Esophagus muscularis mucosa (tissue), 4 donors: ENCODE data around the gene NPLOC4. TPM values are rescaled to one million over a fixed set of nuclear protein-coding genes. Genes with fewer than 3 reads are reported as not detected.

Experiments
- DNase-seq: peaks from one replicate; pipeline ENCODE4 v3.0.0-alpha.2; 2017; ENCODE audit errors: extremely low spot score
- H3K27ac ChIP-seq, 4 donors: fragments of 200-600 bp; sonication (generic); replicated peaks in 1 of 4; 1 replicate in 3 of 4; 2 replicates in 1 of 4; pipeline ENCODE4 v1.5.1; 2016 to 2019; ENCODE audit warnings: mild to moderate bottlenecking in 1 of 4
- H3K27me3 ChIP-seq, 4 donors: fragments of 200-600 bp; sonication (generic); one replicate each; pipeline versions ENCODE4 v1.5.1 to v1.6.0; 2016 to 2019
- H3K36me3 ChIP-seq, 4 donors: fragments of 200-600 bp; sonication (generic); one replicate each; pipeline ENCODE4 v1.5.1; 2016 to 2019
- H3K4me1 ChIP-seq, 4 donors: fragments of 200-600 bp; sonication (generic); one replicate each; pipeline ENCODE4 v1.5.1; 2016 to 2019
- H3K4me3 ChIP-seq, 4 donors: fragments of 200-600 bp; sonication (generic); 1 replicate in 2 of 4; 2 replicates in 2 of 4; pipeline ENCODE4 v1.5.1; 2016 to 2019; ENCODE audit warnings: mild to moderate bottlenecking in 4 of 4, moderate library complexity in 1 of 4
- H3K9me3 ChIP-seq, 4 donors: fragments of 200-600 bp; sonication (generic); 1 replicate in 3 of 4; 2 replicates in 1 of 4; pipeline ENCODE4 v1.5.1; 2016 to 2019
- CTCF ChIP-seq, 3 experiments: fragments of 200-600 bp in 2 of 3; fragments of 450-650 bp in 1 of 3; sonication (generic) in 2 of 3; IDR thresholded peaks; one replicate each; pipeline ENCODE4 v1.5.1; 2017 to 2019; ENCODE audit warnings: antibody characterized with exemption in 3 of 3, mild to moderate bottlenecking in 2 of 3, moderate library complexity in 1 of 3
- EP300 ChIP-seq: sonication (generic); formaldehyde crosslinking; IDR thresholded peaks from one replicate; pipeline ENCODE4 v1.6.1; 2017; ENCODE audit warnings: antibody characterized with exemption
- POLR2A ChIP-seq: fragments of 450-650 bp; IDR thresholded peaks from one replicate; pipeline ENCODE4 v1.6.1; 2017; ENCODE audit warnings: antibody characterized with exemption, moderate library complexity, mild to moderate bottlenecking, low read depth
- POLR2AphosphoS5 ChIP-seq, 2 donors: sonication (generic); formaldehyde crosslinking; IDR thresholded peaks; one replicate each; pipeline ENCODE4 v1.6.1; 2017; ENCODE audit warnings: antibody characterized with exemption in 2 of 2
- WGBS: methylation state at CpG from one replicate; pipeline ENCODE4 v1.1.5; 2018; 5-methylcytosine and 5-hydroxymethylcytosine counted together
- intact Hi-C: fragments of 100-400 bp; cut with DNase I; formaldehyde crosslinking; loops from one replicate; pipeline ENCODE4 v1.15.1; 2023
- total RNA-seq, 4 donors: library from RNA; depleted of rRNA; stranded (reverse); fragments of >200 nt; gene quantifications; one replicate each; pipeline versions ENCODE4 v1.1.0 to v1.2.1, GENCODE V29; 2016

NPLOC4 gene
- total RNA-seq, 4 donors from 2014 or later: 58.1 to 86.6 (median 65.7) TPM

GRCh38 chr17:81648013-81648706 is 11.2 kb upstream of the NPLOC4 start:
- Histone ChIP-seq H3K36me3 (no peaks in the 10 kb centered on the region), H3K4me3 (no peak overlapping the region), H3K4me1 (peaks cover 0 to 8% (median 3%) of the 10 kb centered on the region in 4 donors), H3K27me3 (peaks cover 0 to 65% (median 25%) of the 10 kb centered on the region in 4 donors), H3K9me3 (peaks cover 0 to 7% (median 5%) of the 10 kb centered on the region in 4 donors), H3K27ac (no peak overlapping the region)
- DNase-seq: no peak
- no peak for TF ChIP-seq EP300
- no peak for TF ChIP-seq POLR2AphosphoS5 (IDR thresholded peaks at IDR 0.05)
- TF ChIP-seq POLR2A: no peak
- TF ChIP-seq CTCF (IDR thresholded peaks at IDR 0.05): no peak
- intact Hi-C loops: no loop called here
- 9% methylated on average over 5 of the region's 78 CpGs for WGBS

GRCh38 chr17:81647640-81648012 is 10.7 kb upstream of the NPLOC4 start:
- H3K4me3 ChIP-seq: no peak overlapping the region
- no peak for DNase-seq
- 44% methylated on average over 13 of the region's 21 CpGs for WGBS
- intact Hi-C loops: no loop called here
- no peaks in the 10 kb centered on the region for H3K36me3 ChIP-seq
- H3K4me1 ChIP-seq: peaks cover 0 to 8% (median 3%) of the 10 kb centered on the region in 4 donors
- peaks cover 0 to 60% (median 25%) of the 10 kb centered on the region in 4 donors for H3K27me3 ChIP-seq
- H3K9me3 ChIP-seq: peaks cover 0 to 7% (median 5%) of the 10 kb centered on the region in 4 donors
- no peak overlapping the region for H3K27ac ChIP-seq
- TF ChIP-seq EP300: no peak
- TF ChIP-seq CTCF (IDR thresholded peaks at IDR 0.05): no peak
- TF ChIP-seq POLR2AphosphoS5 (IDR thresholded peaks at IDR 0.05): no peak
- no peak for TF ChIP-seq POLR2A

GRCh38 chr17:81646869-81647600 is 10.1 kb upstream of the NPLOC4 start:
- WGBS: 78% methylated on average over 7 of the region's 12 CpGs
- Histone ChIP-seq H3K36me3 (no peaks in the 10 kb centered on the region), H3K4me3 (no peak overlapping the region), H3K27me3 (peaks cover 0 to 54% (median 25%) of the 10 kb centered on the region in 4 donors), H3K4me1 (peaks cover 0 to 8% (median 3%) of the 10 kb centered on the region in 4 donors), H3K9me3 (peaks cover 0 to 7% (median 5%) of the 10 kb centered on the region in 4 donors), H3K27ac (no peak overlapping the region)
- TF ChIP-seq POLR2AphosphoS5 (IDR thresholded peaks at IDR 0.05) (no peak), POLR2A (no peak)
- DNase-seq: no peak
- intact Hi-C loops: no loop called here

GRCh38 chr17:81644976-81645952 is 8.4 kb upstream of the NPLOC4 start:
- WGBS: 75% methylated on average over 16 of the region's 29 CpGs
- DNase-seq: no peak
- Histone ChIP-seq H3K4me3 (no peak overlapping the region), H3K27ac (no peak overlapping the region), H3K9me3 (peaks cover 0 to 7% (median 5%) of the 10 kb centered on the region in 4 donors), H3K36me3 (no peaks in the 10 kb centered on the region), H3K4me1 (peaks cover 0 to 8% (median 3%) of the 10 kb centered on the region in 4 donors), H3K27me3 (peaks cover 0 to 36% (median 20%) of the 10 kb centered on the region in 4 donors)
- TF ChIP-seq EP300 (no peak), POLR2AphosphoS5 (IDR thresholded peaks at IDR 0.05) (no peak), CTCF (IDR thresholded peaks at IDR 0.05) (no peak), POLR2A (no peak)
- intact Hi-C loops: no loop called here
